HG02588 (cell line): ENCODE results near the gene PMIS2.
A peak's percentile ranks its signal among the peaks of the same experiment; 100 is the strongest.

ENCODE experiments used
- ATAC-seq: cut with Tn5 transposase; IDR thresholded peaks from one replicate; pipeline ENCODE4 v1.9.1; 2021; ENCODE audit warnings: mild to moderate bottlenecking, moderate library complexity; ENCODE audit not compliant: unreplicated experiment

The PMIS2 gene

DNA sequence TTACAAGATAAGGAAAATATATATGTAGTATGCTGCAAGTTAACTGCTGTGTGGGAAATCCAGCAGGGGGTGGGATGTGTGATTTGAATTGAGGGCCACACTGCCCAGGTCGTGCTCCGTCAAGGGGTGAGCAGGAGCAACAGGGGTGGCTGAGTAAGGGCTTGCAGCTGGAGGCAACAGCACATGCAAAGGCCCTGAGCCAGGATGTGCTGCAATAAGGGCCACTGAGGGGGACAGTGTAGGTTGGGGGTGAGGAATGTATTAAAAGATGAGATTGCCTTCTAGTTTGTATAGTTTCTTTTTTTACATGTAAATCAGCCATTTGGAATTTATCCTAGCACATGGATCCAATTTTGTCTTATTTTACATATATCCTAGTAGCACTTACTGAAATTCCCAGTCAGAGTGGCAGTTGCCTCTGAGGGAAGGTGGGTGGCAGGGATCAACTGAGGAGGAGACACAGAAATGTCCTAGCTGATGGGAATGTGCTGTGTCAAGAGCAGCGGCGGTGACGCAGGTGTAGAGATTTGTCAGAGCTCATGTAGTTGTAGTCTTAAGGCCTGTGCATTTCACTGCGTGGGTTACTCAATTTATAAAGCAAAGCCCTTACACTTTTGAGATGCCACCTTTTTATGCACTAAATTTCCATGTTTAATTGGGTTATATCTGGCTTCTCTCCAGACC lies 37.5 kb downstream of the PMIS2 start:
- ATAC-seq: no peak

DNA sequence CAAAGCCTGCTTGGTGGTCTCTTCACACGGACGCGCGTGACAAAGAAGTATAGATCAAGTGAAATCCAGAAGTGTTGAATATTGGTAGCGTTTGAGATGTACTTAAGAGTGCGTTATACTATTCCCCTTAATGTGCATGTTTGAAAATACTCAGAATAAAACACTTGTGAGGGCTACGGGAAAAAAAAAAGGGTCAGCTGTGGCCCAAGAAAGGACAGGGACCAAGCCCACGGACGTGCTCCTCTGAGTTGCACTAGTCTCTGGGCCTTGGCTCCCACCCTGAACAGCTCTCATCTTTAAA lies 42.2 kb downstream of the PMIS2 start:
- ATAC-seq: no peak

DNA sequence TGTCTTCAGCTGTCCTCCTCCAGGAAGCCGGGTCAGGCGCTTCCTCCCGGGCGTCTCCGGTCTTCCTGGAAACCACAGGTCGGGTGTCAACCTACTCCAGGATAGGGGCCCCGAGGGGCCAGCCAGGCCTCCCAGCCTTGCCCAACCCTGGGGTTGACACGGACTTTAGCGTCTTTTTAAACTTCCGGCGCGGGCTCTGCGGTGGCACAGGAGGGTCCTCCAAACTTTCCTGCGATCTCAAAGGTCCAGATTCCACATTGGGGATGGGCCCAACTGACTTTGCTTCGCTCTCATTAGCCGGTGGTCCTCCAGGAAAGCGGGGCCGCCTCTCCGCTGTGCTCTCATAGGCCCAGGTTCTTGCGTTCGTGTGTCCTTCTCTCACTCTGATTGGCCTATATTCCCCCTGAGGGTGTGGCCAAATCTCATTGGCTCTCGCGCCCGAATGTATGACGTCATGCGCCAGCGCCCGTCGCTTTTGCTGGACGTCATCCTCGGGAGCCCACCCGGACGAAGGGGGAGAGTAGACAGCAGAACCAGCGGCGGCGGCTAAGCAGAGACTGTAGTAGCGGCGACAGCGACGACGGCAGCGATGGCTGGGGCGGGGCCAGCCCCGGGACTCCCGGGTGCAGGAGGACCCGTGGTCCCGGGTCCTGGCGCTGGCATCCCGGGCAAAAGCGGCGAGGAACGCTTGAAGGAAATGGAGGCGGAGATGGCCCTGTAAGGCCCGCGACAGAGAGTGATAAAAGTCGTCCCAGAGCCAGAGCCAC lies 42.8 kb downstream of the PMIS2 start, which contains the start of gene RBM42:
RBM42 (plus strand) TSS at position 472 of the 767 bp plus-strand sequence; CDS start at position 590, 118 bp downstream.
- peak; percentile 91 for ATAC-seq

DNA sequence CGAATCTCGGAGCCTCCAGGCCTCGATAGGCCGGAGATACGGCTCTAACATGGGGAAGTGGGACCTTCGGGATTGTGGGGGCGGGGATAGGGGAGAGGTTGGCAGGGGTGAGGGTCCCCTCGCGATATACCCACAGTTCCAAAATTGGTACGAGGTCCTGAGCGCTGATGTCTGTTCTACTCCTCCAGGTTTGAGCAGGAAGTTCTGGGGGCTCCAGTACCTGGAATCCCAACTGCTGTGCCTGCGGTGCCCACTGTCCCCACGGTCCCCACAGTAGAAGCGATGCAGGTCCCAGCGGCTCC lies 43.3 kb downstream of the PMIS2 start:
- no peak for ATAC-seq

DNA sequence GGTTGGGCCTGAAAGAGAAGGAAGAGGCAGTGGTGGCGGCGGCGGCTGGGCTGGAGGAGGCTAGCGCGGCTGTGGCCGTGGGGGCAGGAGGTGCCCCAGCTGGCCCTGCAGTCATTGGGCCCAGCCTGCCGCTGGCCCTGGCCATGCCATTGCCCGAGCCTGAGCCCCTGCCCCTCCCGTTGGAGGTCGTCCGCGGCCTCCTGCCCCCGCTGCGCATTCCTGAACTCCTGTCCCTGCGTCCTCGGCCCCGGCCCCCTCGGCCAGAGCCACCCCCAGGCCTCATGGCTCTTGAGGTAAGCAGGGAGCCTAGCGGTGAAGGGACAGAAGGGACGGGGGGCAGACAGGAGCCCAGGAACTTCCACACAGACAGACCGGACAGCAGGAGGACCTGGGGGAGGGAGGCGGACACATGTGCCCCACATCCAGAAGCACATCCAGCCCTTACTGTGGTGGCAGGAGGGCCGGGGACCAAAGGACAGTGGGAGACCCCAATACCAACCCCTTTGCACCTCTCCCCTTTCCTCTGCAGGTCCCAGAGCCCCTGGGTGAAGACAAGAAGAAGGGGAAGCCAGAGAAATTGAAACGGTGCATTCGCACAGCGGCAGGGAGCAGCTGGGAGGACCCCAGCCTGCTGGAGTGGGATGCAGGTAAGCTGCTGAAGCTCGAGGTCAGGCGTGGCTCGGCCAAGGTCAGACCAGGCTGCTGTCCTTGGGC lies 47.9 kb downstream of the PMIS2 start:
- no peak for ATAC-seq

DNA sequence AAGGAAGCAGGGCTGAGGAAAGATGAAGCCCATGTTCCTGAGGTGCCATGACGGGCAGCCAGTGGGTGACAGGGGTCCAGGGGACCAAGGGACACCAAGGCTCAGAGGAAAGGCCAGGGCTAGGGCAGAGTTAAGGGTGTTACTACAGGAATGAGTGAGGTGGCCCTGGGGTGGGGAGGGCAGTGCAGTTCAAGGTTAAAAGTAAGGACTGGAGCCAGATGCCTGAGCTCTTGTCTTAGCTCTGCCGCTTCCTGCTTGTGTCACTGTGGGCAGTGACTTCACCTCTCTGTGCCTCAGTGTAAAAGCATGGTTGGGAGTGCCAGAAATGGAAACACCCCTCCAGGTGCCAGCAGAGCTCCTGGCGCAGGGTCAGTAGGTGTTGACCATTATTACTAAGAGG lies 50.7 kb downstream of the PMIS2 start:
- ATAC-seq: no peak
